Smooth muscle cell of the coronary artery (primary cell): ENCODE measurements around the gene AP1AR. TPM values are rescaled to one million over a fixed set of nuclear protein-coding genes. Genes with fewer than 3 reads are reported as not detected.

ENCODE experiments used
- total RNA-seq: library from RNA; depleted of rRNA; stranded (reverse); fragments of >200 nt; gene quantifications from 2 replicates; pipeline ENCODE4 v1.2.3, GENCODE V29; 2014; ENCODE audit warnings: low replicate concordance

The AP1AR gene, protein sequence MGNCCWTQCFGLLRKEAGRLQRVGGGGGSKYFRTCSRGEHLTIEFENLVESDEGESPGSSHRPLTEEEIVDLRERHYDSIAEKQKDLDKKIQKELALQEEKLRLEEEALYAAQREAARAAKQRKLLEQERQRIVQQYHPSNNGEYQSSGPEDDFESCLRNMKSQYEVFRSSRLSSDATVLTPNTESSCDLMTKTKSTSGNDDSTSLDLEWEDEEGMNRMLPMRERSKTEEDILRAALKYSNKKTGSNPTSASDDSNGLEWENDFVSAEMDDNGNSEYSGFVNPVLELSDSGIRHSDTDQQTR
- 11.6 and 29.8 TPM in 2 replicates for total RNA-seq

DNA sequence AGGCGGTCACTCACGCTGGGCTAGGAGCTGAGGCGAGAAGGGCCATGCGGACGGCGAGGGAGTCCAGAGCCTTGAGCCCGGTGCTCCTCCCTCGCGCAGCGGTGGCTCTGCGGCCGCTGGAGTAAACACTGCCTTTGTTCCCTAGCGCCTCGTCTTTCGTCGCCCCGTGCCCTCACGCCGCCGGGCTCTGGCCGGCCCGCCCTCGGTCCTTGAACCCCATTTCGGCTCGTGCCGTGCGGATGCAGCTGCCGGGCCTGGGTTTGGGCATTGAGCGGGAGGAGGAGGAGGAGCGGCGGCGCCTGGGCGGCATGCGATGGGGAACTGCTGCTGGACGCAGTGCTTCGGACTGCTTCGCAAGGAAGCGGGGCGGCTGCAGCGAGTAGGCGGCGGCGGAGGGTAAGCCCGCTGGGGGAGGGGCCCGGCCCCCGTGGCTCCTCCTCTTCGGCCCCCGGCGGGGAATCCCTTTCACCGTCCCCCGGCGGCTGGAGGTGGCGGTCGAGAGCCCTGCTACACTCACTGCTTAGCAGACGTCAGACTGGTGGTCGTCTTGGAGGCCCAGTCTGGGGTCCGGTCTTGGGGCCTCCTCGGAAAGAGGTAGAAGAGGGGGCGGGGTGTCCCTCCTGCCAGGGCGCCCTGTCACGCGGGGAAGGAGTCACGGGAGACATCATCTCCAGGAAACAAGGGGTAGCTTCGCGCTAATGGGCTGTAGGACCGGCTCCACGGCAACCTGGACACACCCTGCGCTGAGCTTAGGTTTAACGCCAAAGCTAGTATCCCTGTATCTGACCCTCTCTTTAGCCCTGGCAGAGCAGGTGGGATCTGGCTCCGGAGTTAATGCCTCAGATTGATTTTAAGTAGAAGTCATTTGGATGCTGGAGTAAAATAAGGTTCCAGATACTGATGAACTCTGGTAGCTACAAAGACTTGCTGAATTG is at the start of gene AP1AR:
Gene AP1AR, plus strand, starts transcription at position 9 of the 935 bp plus-strand sequence. Its CDS starts 305 bp downstream, at position 314.

DNA sequence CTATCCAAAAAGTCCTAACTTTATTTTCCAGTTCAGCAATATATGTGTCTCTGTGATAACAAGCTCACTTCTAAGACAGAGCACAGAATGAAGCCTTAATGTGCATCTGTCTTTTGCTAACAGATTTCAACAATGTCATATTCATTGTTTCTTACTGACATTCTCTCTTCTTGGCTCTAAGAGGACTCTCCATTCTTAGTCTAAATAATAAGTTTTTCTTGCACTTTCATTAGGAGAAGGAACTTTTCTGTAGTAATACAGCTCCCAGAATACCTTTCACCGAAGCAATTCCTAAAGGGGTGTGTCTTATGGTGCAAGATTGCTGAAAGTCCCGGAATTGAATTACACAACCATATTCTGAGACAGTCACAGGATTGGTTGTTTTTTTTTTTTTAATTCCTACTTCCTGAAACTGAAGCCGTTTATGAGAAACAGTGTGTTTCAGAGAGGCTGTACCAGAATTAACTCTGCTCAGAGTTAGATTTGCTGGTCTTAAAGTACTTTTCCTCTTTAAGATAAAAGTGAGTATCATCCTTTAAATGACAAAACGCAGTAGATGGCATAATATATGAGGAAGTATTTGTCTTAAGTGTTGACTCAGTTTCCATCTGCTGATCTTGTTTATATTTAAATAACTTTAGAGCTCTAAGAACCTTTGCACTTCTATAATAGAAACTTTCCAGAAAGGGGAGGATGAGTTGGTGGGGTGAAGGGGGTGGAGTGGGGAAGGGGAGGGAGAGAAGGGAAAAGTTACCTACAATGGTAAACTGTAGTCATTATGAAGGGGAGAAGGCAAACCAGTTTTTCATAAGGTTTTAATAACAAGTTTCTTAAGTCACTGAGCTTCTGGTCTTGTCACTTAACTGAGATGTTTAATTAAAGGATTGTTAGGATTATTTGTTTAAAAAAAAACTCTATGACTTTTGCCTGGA is 65.6 kb downstream of the AP1AR start, which contains the start of gene ALPK1:
Gene ALPK1, plus strand, starts transcription at position 421 of the 932 bp plus-strand sequence.

Other genes with a start within 250 kb of the AP1AR start
- gene FAM241A, start 86.3 kb upstream of the AP1AR start, total RNA-seq = 0.47 and 1.1 TPM in 2 replicates
- gene TIFA, start 54.1 kb downstream of the AP1AR start, total RNA-seq = 2.2 and 7.4 TPM in 2 replicates
- 11.6 and 14.6 TPM in 2 replicates for gene ALPK1, start 65.6 kb downstream of the AP1AR start, total RNA-seq